HG03432 (cell line): ENCODE measurements around the gene MYB.
A peak's percentile ranks its signal among the peaks of the same experiment; 100 is the strongest.

Source experiments
- ATAC-seq: cut with Tn5 transposase; IDR thresholded peaks from one replicate; pipeline ENCODE4 v1.9.1; 2021; ENCODE audit warnings: mild to moderate bottlenecking, moderate library complexity; ENCODE audit not compliant: unreplicated experiment

The MYB gene

GRCh38 chr6:135187372-135187771 lies 6.3 kb downstream of the MYB start:
- ATAC-seq, result no peak

DNA sequence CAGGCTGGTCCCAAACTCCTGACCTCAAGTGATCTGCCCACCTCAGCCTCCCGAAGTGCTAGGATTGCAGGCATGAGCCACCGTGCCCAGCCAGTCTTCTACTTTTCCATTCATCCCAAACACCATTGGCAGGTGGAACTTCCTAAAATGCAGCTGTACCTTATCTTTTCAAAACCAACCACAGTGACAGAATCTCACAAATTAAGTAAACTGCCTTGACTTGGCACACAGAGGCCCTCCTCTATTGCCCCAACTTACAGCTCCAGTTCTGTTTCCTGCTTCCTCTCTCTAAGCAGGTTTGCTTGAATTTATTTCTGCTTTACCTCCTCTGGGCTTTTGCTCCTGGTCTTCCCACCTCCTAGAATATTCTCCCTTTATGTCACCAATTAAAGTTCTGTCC lies 7.6 kb downstream of the MYB start:
- no peak for ATAC-seq

DNA sequence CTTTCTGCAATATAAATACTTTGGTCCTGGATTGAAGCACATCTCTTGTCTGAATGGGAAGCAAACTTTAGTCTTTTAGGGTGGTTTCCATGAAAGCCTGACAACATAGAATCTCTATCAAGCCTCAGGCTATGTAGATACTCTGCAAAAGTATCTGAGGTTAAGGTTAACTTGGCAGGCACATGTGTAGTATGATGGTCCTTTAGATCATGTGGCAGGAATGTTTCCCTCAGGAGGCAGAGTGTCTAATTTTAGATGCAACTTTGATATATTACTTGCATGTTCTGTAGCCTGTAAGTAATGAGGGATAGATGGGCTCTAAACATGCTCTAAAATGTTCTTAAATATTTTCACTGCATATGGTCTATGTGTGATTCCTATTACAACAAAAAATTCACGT lies 8.2 kb downstream of the MYB start:
- ATAC-seq, result no peak

- ATAC-seq, result peak; percentile 46
These were observed 10.6 kb downstream of the MYB start for GRCh38 chr6:135191508-135192255.

GRCh38 chr6:135192256-135193174 lies 11.4 kb downstream of the MYB start:
- no peak for ATAC-seq

- ATAC-seq, result no peak
These were observed 12.1 kb downstream of the MYB start for GRCh38 chr6:135193221-135193620.

- no peak for ATAC-seq
These were observed 13.9 kb downstream of the MYB start for GRCh38 chr6:135195041-135195440.

- ATAC-seq, result no peak
These were observed 14.4 kb downstream of the MYB start for GRCh38 chr6:135195522-135195921.

GRCh38 chr6:135196739-135197510 lies 15.8 kb downstream of the MYB start:
- ATAC-seq, result no peak

DNA sequence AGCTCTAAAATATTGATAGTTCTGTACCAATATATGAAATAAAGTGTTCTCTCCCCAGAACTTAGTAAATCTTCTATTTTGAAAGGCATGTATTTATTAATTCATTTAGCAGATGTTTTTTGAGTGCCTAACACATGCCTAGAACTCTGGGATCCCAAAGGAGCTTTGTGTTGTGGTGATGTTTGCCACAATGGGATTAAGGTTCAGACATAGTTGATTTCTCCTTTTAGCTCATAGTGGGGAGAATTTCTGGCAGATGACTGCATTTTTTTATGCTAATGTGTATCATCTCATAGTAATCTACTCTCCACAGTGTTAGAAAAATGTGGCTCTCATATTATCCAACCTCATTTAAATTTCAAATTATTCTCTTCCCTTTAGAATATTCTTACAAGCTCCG lies 21.7 kb downstream of the MYB start:
- no peak for ATAC-seq

GRCh38 chr6:135204951-135205350 lies 23.8 kb downstream of the MYB start:
- no peak for ATAC-seq

- no peak for ATAC-seq
These were observed 28.7 kb downstream of the MYB start for GRCh38 chr6:135209803-135210202.

- no peak for ATAC-seq
These were observed 29.7 kb downstream of the MYB start for GRCh38 chr6:135210632-135211305.

- ATAC-seq, result no peak
These were observed 30.2 kb downstream of the MYB start for GRCh38 chr6:135211306-135211702.

GRCh38 chr6:135212020-135212806 lies 31.1 kb downstream of the MYB start:
- no peak for ATAC-seq

- no peak for ATAC-seq
These were observed 31.8 kb downstream of the MYB start for GRCh38 chr6:135212935-135213334.

GRCh38 chr6:135213616-135214015 lies 32.5 kb downstream of the MYB start:
- ATAC-seq, result no peak

- no peak for ATAC-seq
These were observed 34.1 kb downstream of the MYB start for GRCh38 chr6:135215160-135215559.

GRCh38 chr6:135215563-135215962 lies 34.5 kb downstream of the MYB start:
- ATAC-seq, result no peak

DNA sequence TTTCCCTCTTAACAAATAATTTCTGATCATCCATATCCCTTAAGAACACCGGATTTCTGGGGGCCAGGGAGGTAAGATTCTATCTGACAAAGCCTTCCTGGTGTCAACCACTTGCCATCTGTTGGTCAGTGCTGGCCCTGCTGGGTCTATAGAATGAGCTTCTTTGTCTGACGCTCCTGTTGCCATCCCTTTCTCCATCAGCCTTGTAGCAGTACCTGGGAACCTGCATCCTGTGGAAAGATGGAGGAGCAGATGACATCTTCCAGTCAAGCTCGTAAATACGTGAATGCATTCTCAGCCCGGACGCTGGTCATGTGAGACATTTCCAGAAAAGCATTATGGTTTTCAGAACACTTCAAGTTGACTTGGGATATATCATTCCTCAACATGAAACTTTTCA lies 36.6 kb downstream of the MYB start:
- no peak for ATAC-seq
